ENCODE data around the gene PF4V1.

DNA sequence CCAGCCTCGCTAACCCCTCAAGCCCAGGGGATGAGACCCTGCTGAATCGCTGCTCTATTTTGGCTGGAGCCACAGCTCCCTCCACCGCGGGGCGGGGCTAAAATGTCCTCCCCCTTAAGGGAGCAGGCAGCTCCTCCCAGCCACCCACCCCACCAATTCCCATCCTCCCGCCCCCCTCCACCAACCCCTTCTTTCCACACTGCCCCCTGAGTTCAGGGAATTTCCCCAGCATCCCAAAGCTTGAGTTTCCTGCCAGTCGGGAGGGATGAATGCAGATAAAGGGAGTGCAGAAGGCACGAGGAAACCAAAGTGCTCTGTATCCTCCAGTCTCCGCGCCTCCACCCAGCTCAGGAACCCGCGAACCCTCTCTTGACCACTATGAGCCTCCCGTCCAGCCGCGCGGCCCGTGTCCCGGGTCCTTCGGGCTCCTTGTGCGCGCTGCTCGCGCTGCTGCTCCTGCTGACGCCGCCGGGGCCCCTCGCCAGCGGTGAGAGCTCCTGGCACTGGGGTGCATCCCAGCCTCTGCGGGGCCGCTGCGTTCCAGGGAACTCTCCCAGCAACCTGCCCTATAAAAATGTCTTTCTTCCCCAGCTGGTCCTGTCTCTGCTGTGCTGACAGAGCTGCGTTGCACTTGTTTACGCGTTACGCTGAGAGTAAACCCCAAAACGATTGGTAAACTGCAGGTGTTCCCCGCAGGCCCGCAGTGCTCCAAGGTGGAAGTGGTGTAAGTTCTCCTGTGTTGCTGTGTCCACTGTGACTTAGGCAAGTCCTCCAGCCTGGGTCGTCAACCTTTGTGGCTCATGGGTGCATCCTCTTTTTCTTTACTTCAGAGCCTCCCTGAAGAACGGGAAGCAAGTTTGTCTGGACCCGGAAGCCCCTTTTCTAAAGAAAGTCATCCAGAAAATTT is 16.5 kb upstream of the PF4V1 start, which contains the start of gene CXCL6:
- TF ChIP-seq, protein P1, sequence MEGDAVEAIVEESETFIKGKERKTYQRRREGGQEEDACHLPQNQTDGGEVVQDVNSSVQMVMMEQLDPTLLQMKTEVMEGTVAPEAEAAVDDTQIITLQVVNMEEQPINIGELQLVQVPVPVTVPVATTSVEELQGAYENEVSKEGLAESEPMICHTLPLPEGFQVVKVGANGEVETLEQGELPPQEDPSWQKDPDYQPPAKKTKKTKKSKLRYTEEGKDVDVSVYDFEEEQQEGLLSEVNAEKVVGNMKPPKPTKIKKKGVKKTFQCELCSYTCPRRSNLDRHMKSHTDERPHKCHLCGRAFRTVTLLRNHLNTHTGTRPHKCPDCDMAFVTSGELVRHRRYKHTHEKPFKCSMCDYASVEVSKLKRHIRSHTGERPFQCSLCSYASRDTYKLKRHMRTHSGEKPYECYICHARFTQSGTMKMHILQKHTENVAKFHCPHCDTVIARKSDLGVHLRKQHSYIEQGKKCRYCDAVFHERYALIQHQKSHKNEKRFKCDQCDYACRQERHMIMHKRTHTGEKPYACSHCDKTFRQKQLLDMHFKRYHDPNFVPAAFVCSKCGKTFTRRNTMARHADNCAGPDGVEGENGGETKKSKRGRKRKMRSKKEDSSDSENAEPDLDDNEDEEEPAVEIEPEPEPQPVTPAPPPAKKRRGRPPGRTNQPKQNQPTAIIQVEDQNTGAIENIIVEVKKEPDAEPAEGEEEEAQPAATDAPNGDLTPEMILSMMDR (tag by site-specific recombination; IDR thresholded peaks at IDR 0.05) = no peak
- TF ChIP-seq ZNF24 (tag by site-specific recombination; IDR thresholded peaks at IDR 0.05) (no peak), YY1 (tag by site-specific recombination; IDR thresholded peaks at IDR 0.05) (no peak), ZNF398 (tag by site-specific recombination; IDR thresholded peaks at IDR 0.05) (0 out of 2 replicates have a peak, but pooled peaks have one; percentile 22), ZNF19 (tag by site-specific recombination; IDR thresholded peaks at IDR 0.05; ENCODE audit: low read depth) (no peak), REST (tag by site-specific recombination; IDR thresholded peaks at IDR 0.05) (no peak), ZBTB7A (tag by site-specific recombination; IDR thresholded peaks at IDR 0.05; ENCODE audit: low read depth) (no peak), ZNF792 (tag by site-specific recombination; IDR thresholded peaks at IDR 0.05) (no peak), ZNF366 (tag by site-specific recombination; conservative IDR thresholded peaks at IDR 0.05) (0 out of 2 replicates have a peak, but pooled peaks have one; percentile 11)
- TF ChIP-seq, protein P2, sequence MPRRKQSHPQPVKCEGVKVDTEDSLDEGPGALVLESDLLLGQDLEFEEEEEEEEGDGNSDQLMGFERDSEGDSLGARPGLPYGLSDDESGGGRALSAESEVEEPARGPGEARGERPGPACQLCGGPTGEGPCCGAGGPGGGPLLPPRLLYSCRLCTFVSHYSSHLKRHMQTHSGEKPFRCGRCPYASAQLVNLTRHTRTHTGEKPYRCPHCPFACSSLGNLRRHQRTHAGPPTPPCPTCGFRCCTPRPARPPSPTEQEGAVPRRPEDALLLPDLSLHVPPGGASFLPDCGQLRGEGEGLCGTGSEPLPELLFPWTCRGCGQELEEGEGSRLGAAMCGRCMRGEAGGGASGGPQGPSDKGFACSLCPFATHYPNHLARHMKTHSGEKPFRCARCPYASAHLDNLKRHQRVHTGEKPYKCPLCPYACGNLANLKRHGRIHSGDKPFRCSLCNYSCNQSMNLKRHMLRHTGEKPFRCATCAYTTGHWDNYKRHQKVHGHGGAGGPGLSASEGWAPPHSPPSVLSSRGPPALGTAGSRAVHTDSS (tag by site-specific recombination; IDR thresholded peaks at IDR 0.05) = no peak
- TF ChIP-seq, protein P3, sequence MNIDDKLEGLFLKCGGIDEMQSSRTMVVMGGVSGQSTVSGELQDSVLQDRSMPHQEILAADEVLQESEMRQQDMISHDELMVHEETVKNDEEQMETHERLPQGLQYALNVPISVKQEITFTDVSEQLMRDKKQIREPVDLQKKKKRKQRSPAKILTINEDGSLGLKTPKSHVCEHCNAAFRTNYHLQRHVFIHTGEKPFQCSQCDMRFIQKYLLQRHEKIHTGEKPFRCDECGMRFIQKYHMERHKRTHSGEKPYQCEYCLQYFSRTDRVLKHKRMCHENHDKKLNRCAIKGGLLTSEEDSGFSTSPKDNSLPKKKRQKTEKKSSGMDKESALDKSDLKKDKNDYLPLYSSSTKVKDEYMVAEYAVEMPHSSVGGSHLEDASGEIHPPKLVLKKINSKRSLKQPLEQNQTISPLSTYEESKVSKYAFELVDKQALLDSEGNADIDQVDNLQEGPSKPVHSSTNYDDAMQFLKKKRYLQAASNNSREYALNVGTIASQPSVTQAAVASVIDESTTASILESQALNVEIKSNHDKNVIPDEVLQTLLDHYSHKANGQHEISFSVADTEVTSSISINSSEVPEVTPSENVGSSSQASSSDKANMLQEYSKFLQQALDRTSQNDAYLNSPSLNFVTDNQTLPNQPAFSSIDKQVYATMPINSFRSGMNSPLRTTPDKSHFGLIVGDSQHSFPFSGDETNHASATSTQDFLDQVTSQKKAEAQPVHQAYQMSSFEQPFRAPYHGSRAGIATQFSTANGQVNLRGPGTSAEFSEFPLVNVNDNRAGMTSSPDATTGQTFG (tag by site-specific recombination; IDR thresholded peaks at IDR 0.05; ENCODE audit: borderline replicate concordance) = no peak
- TF ChIP-seq, protein P4, sequence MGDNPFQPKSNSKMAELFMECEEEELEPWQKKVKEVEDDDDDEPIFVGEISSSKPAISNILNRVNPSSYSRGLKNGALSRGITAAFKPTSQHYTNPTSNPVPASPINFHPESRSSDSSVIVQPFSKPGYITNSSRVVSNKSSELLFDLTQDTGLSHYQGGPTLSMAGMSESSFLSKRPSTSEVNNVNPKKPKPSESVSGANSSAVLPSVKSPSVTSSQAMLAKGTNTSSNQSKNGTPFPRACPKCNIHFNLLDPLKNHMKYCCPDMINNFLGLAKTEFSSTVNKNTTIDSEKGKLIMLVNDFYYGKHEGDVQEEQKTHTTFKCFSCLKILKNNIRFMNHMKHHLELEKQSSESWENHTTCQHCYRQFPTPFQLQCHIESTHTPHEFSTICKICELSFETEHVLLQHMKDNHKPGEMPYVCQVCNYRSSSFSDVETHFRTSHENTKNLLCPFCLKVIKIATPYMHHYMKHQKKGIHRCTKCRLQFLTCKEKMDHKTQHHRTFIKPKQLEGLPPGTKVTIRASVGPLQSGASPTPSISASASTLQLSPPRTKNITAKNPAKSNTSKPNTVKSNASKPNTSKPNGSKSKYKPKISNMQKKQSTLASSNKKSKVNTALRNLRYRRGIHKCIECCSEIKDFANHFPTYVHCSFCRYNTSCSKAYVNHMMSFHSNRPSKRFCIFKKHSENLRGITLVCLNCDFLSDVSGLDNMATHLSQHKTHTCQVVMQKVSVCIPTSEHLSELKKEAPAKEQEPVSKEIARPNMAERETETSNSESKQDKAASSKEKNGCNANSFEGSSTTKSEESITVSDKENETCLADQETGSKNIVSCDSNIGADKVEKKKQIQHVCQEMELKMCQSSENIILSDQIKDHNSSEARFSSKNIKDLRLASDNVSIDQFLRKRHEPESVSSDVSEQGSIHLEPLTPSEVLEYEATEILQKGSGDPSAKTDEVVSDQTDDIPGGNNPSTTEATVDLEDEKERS (tag by site-specific recombination; IDR thresholded peaks at IDR 0.05) = no peak
- TF ChIP-seq, protein P5, sequence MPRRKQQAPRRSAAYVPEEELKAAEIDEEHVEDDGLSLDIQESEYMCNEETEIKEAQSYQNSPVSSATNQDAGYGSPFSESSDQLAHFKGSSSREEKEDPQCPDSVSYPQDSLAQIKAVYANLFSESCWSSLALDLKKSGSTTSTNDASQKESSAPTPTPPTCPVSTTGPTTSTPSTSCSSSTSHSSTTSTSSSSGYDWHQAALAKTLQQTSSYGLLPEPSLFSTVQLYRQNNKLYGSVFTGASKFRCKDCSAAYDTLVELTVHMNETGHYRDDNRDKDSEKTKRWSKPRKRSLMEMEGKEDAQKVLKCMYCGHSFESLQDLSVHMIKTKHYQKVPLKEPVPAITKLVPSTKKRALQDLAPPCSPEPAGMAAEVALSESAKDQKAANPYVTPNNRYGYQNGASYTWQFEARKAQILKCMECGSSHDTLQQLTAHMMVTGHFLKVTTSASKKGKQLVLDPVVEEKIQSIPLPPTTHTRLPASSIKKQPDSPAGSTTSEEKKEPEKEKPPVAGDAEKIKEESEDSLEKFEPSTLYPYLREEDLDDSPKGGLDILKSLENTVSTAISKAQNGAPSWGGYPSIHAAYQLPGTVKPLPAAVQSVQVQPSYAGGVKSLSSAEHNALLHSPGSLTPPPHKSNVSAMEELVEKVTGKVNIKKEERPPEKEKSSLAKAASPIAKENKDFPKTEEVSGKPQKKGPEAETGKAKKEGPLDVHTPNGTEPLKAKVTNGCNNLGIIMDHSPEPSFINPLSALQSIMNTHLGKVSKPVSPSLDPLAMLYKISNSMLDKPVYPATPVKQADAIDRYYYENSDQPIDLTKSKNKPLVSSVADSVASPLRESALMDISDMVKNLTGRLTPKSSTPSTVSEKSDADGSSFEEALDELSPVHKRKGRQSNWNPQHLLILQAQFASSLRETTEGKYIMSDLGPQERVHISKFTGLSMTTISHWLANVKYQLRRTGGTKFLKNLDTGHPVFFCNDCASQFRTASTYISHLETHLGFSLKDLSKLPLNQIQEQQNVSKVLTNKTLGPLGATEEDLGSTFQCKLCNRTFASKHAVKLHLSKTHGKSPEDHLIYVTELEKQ (tag by site-specific recombination; IDR thresholded peaks at IDR 0.05; ENCODE audit: borderline replicate concordance) = no peak
